ENCODE results near the gene GNAI1.

Gene GNAI1

DNA sequence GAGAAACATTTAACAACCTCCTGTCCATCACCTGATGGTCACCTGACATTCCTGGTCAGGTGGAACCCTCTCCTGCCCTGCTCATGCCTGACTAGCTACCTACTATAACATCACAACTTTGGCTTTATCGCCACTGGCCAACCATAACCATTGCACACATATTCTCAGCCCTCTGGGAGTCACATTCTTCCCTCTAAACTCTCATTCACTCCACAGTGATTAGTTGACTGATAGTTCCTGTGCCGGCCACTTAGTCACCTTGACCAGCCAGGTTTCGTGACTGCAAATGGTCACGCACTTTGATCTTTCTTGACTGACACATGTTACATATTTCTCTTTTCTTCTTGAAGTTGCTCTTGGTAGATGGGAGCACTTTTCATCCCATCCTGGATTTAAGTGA lies 50.1 kb downstream of the GNAI1 start:
- Histone ChIP-seq H3K4me3 (ENCODE audit: low read length) (no peak overlapping the region), H4K20me1 (ENCODE audit: insufficient read depth, low read length) (peaks cover 3% of the 10 kb centered on the region), H3K9ac (ENCODE audit: low read length) (no peak overlapping the region), H3K4me1 (ENCODE audit: low read length) (no peaks in the 10 kb centered on the region), H3F3A (ENCODE audit: insufficient read depth, low read length) (no peaks in the 10 kb centered on the region), H3K27ac (ENCODE audit: low read length) (no peak overlapping the region), H3K9me2 (replicated peaks; ENCODE audit: insufficient read depth, low read length) (no peaks in the 10 kb centered on the region), H3K4me2 (ENCODE audit: low read depth, low read length) (no peak overlapping the region), H2AFZ (ENCODE audit: low read length) (no peak overlapping the region), H3K36me3 (replicated peaks; ENCODE audit: insufficient read depth, low read length) (no peaks in the 10 kb centered on the region), H3K9me3 (replicated peaks; ENCODE audit: insufficient read depth, low read length) (no peaks in the 10 kb centered on the region), H3K79me2 (ENCODE audit: low read length) (peaks cover 41% of the 10 kb centered on the region), H3K27me3 (replicated peaks; ENCODE audit: insufficient read depth, low read length) (no peaks in the 10 kb centered on the region)
- no peak for DNase-seq
- no peak for TF ChIP-seq EZH2phosphoT487 (IDR thresholded peaks at IDR 0.05; ENCODE audit: low read length)

DNA sequence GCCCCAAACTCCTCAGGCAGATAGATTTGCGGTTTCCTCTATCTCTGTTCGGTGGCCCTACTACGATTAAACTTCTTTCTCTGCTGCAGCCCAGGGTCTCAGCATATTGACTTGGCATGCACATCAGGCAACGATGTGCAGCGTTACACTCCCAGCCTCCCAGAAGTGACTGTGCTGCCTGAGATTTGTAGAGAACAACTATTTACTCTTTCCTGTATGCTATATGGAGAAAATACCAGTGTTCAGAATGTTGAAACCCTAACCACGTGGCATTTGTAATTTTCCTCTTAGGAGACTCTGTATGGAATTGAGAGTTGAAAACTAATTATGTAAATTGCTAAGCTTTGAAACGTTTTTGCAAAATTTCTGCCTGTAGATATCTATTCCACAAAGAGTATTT lies 50.9 kb downstream of the GNAI1 start:
- Histone ChIP-seq H3K9me2 (replicated peaks; ENCODE audit: insufficient read depth, low read length) (no peaks in the 10 kb centered on the region), H3K27me3 (replicated peaks; ENCODE audit: insufficient read depth, low read length) (no peaks in the 10 kb centered on the region), H3K36me3 (replicated peaks; ENCODE audit: insufficient read depth, low read length) (no peaks in the 10 kb centered on the region), H3K4me3 (ENCODE audit: low read length) (no peak overlapping the region), H3K9ac (ENCODE audit: low read length) (no peak overlapping the region), H3K4me2 (ENCODE audit: low read depth, low read length) (no peak overlapping the region), H3F3A (ENCODE audit: insufficient read depth, low read length) (no peaks in the 10 kb centered on the region), H3K27ac (ENCODE audit: low read length) (no peak overlapping the region), H3K79me2 (ENCODE audit: low read length) (peaks cover 41% of the 10 kb centered on the region), H3K9me3 (replicated peaks; ENCODE audit: insufficient read depth, low read length) (no peaks in the 10 kb centered on the region), H3K4me1 (ENCODE audit: low read length) (no peaks in the 10 kb centered on the region), H2AFZ (ENCODE audit: low read length) (no peak overlapping the region), H4K20me1 (ENCODE audit: insufficient read depth, low read length) (peaks cover 3% of the 10 kb centered on the region)
- no peak for DNase-seq
- TF ChIP-seq, protein P1, sequence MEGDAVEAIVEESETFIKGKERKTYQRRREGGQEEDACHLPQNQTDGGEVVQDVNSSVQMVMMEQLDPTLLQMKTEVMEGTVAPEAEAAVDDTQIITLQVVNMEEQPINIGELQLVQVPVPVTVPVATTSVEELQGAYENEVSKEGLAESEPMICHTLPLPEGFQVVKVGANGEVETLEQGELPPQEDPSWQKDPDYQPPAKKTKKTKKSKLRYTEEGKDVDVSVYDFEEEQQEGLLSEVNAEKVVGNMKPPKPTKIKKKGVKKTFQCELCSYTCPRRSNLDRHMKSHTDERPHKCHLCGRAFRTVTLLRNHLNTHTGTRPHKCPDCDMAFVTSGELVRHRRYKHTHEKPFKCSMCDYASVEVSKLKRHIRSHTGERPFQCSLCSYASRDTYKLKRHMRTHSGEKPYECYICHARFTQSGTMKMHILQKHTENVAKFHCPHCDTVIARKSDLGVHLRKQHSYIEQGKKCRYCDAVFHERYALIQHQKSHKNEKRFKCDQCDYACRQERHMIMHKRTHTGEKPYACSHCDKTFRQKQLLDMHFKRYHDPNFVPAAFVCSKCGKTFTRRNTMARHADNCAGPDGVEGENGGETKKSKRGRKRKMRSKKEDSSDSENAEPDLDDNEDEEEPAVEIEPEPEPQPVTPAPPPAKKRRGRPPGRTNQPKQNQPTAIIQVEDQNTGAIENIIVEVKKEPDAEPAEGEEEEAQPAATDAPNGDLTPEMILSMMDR (IDR thresholded peaks at IDR 0.05; ENCODE audit: low read length), result no peak
- TF ChIP-seq EZH2 (optimal IDR thresholded peaks at IDR 0.05; ENCODE audit: low read depth, low read length) (no peak), EZH2phosphoT487 (IDR thresholded peaks at IDR 0.05; ENCODE audit: low read length) (no peak)

DNA sequence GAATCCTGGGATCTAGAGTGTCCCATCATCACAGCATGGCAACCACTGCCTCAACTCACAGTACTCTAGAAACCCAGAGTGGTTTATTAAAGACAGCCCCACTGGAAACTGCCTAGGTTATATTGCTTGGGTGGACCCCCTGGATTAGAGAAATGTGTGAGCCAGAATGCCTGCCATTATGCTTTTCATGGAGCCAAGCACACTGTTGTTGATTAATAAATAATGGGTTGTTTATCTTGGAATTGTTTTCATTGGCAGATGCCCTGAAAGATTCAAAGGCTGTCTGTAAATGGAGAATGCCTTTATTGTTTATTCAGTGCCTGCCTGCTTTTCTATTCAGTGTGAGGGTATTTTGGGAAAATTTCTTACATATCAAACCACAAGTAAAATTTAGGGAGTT lies 52.1 kb downstream of the GNAI1 start:
- no peak overlapping the region for H2AFZ ChIP-seq (ENCODE audit: low read length)
- H3K79me2 ChIP-seq (ENCODE audit: low read length), result peaks cover 41% of the 10 kb centered on the region
- no peak overlapping the region for H3K27ac ChIP-seq (ENCODE audit: low read length)
- peaks cover 3% of the 10 kb centered on the region for H4K20me1 ChIP-seq (ENCODE audit: insufficient read depth, low read length)
- H3K4me1 ChIP-seq (ENCODE audit: low read length), result no peaks in the 10 kb centered on the region
- no peaks in the 10 kb centered on the region for H3K27me3 ChIP-seq (replicated peaks; ENCODE audit: insufficient read depth, low read length)
- no peak overlapping the region for H3K4me3 ChIP-seq (ENCODE audit: low read length)
- no peak overlapping the region for H3K9ac ChIP-seq (ENCODE audit: low read length)
- no peaks in the 10 kb centered on the region for H3F3A ChIP-seq (ENCODE audit: insufficient read depth, low read length)
- TF ChIP-seq, protein P1 (IDR thresholded peaks at IDR 0.05; ENCODE audit: low read length), result no peak
- no peak for TF ChIP-seq EZH2phosphoT487 (IDR thresholded peaks at IDR 0.05; ENCODE audit: low read length)
- no peak for TF ChIP-seq EZH2 (optimal IDR thresholded peaks at IDR 0.05; ENCODE audit: low read depth, low read length)
- H3K4me2 ChIP-seq (ENCODE audit: low read depth, low read length), result no peak overlapping the region
- DNase-seq, result no peak
- no peaks in the 10 kb centered on the region for H3K9me2 ChIP-seq (replicated peaks; ENCODE audit: insufficient read depth, low read length)
- no peaks in the 10 kb centered on the region for H3K9me3 ChIP-seq (replicated peaks; ENCODE audit: insufficient read depth, low read length)
- H3K36me3 ChIP-seq (replicated peaks; ENCODE audit: insufficient read depth, low read length), result no peaks in the 10 kb centered on the region

DNA sequence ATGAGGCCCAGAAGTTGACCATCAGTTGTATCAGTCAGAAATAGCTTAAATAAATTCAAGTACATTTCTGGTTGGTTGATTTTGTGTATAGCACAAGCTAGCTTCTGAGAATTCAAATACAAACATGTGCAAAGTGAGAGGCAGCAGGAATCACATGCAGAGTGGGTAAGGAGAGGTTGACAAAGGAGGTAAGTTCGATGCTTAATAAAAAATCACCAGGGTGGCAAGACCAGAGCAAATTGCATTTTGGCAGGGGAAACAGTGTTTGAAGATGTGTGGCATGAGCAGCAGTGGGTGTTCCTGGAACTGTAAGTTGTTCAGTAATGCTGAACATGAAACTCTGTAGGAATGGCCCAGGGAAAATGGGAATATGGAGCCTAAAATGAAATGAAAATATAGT lies 52.6 kb downstream of the GNAI1 start:
- DNase-seq, result no peak
- Histone ChIP-seq H3K4me3 (ENCODE audit: low read length) (no peak overlapping the region), H3K27ac (ENCODE audit: low read length) (no peak overlapping the region), H3K27me3 (replicated peaks; ENCODE audit: insufficient read depth, low read length) (no peaks in the 10 kb centered on the region), H3K4me1 (ENCODE audit: low read length) (no peaks in the 10 kb centered on the region), H3K4me2 (ENCODE audit: low read depth, low read length) (no peak overlapping the region), H3K9ac (ENCODE audit: low read length) (no peak overlapping the region), H2AFZ (ENCODE audit: low read length) (no peak overlapping the region), H3K9me3 (replicated peaks; ENCODE audit: insufficient read depth, low read length) (no peaks in the 10 kb centered on the region), H3K36me3 (replicated peaks; ENCODE audit: insufficient read depth, low read length) (no peaks in the 10 kb centered on the region), H3K9me2 (replicated peaks; ENCODE audit: insufficient read depth, low read length) (no peaks in the 10 kb centered on the region), H3F3A (ENCODE audit: insufficient read depth, low read length) (no peaks in the 10 kb centered on the region), H3K79me2 (ENCODE audit: low read length) (peaks cover 41% of the 10 kb centered on the region), H4K20me1 (ENCODE audit: insufficient read depth, low read length) (peaks cover 3% of the 10 kb centered on the region)
- TF ChIP-seq EZH2phosphoT487 (IDR thresholded peaks at IDR 0.05; ENCODE audit: low read length) (no peak), EZH2 (optimal IDR thresholded peaks at IDR 0.05; ENCODE audit: low read depth, low read length) (no peak)
- TF ChIP-seq, protein P1 (IDR thresholded peaks at IDR 0.05; ENCODE audit: low read length), result no peak
